MM.1S (cell line): ENCODE measurements around the gene STRIP2.

ENCODE experiments used
- EZH2 ChIP-seq: fragments of 300-600 bp; sonication (generic); optimal IDR thresholded peaks from 2 replicates; pipeline ENCODE3; 2017; ENCODE audit warnings: low read depth, mild to moderate bottlenecking, antibody characterized with exemption, low read length, mixed read lengths
- TF ChIP-seq, protein P1 (sequence below): fragments of 300-600 bp; sonication (generic); IDR thresholded peaks from 2 replicates; pipeline ENCODE4 v1.5.1; 2016; ENCODE audit warnings: antibody characterized with exemption, low read length, mixed read lengths

DNA sequence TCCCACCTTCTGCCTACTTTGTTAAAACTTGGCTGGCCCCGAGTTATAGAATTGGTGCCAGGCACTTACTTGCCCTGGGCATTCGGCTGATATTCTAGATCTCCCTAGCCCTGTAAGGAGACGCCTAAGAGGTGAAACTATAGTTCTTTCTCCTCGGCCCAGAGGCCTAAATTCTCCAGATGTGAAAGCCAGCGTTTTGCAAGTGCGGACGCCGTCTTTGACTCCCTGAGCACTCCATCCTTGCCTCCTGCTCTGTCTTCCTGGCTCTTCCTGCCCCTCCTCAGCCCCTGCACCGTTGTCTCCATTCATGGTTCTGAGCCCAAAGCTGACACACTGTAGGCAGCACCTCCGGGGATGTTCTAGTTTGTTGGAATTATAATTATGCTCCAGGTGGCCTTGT is 79.3 kb downstream of the STRIP2 start:
- TF ChIP-seq EZH2: no peak
- TF ChIP-seq, protein P1, sequence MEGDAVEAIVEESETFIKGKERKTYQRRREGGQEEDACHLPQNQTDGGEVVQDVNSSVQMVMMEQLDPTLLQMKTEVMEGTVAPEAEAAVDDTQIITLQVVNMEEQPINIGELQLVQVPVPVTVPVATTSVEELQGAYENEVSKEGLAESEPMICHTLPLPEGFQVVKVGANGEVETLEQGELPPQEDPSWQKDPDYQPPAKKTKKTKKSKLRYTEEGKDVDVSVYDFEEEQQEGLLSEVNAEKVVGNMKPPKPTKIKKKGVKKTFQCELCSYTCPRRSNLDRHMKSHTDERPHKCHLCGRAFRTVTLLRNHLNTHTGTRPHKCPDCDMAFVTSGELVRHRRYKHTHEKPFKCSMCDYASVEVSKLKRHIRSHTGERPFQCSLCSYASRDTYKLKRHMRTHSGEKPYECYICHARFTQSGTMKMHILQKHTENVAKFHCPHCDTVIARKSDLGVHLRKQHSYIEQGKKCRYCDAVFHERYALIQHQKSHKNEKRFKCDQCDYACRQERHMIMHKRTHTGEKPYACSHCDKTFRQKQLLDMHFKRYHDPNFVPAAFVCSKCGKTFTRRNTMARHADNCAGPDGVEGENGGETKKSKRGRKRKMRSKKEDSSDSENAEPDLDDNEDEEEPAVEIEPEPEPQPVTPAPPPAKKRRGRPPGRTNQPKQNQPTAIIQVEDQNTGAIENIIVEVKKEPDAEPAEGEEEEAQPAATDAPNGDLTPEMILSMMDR: no peak
